Large intestine (tissue), 12 donors: ENCODE measurements around the gene CCL3. TPM values are rescaled to one million over a fixed set of nuclear protein-coding genes. Genes with fewer than 3 reads are reported as not detected.

Experiments
- DNase-seq, 2 donors: peaks; one replicate each; pipeline versions ENCODE4 v3.0.0 to v3.0.0-alpha.2; 2013
- H3K27ac ChIP-seq: one replicate; pipeline ENCODE4 v1.5.1; 2013; ENCODE audit warnings: low read length
- H3K27me3 ChIP-seq: 2 replicates; pipeline ENCODE4 v1.6.1; 2013; ENCODE audit warnings: low read length; ENCODE audit not compliant: control insufficient read depth, insufficient read depth
- H3K36me3 ChIP-seq: 2 replicates; pipeline ENCODE4 v1.6.1; 2013; ENCODE audit warnings: low read length; ENCODE audit not compliant: control insufficient read depth, insufficient read depth
- H3K4me1 ChIP-seq: one replicate; pipeline ENCODE4 v1.6.1; 2013; ENCODE audit warnings: low read length; ENCODE audit not compliant: control insufficient read depth, insufficient read depth
- H3K4me3 ChIP-seq: one replicate; pipeline ENCODE4 v1.5.1; 2013; ENCODE audit warnings: low read length
- H3K9me3 ChIP-seq: one replicate; pipeline ENCODE4 v1.6.1; 2013; ENCODE audit warnings: mild to moderate bottlenecking, low read depth, low read length, moderate library complexity; ENCODE audit not compliant: control insufficient read depth
- WGBS: methylation state at CpG from one replicate; pipeline ENCODE4 v1.1.5; 2013; ENCODE audit warnings: low lambda C conversion rate; ENCODE audit not compliant: insufficient coverage; 5-methylcytosine and 5-hydroxymethylcytosine counted together
- long read RNA-seq, 11 donors: transcript quantifications; one replicate each; lab custom pipeline, GENCODE V29; 2026
- polyA plus RNA-seq: library from polyadenylated mRNA; unstranded; fragments of 120-200 nt; gene quantifications from one replicate; pipeline ENCODE4 v1.2.1, GENCODE V29; 2013

CCL3 gene
- 11.7 TPM for polyA plus RNA-seq
- long read RNA-seq, donor 1, partial matches to known transcripts, result 0 of 1 reads
- long read RNA-seq, donor 1, other reads (novel, unspliced or antisense), result 0 of 1 reads
- long read RNA-seq, donor 2, partial matches to known transcripts, result 0 of 1 reads
- long read RNA-seq, donor 2, other reads (novel, unspliced or antisense), result 0 of 1 reads
- long read RNA-seq, donor 3, result 0 reads
- long read RNA-seq, donor 4, result 0 reads
- long read RNA-seq, donor 5, partial matches to known transcripts, result 0 of 4 reads
- long read RNA-seq, donor 5, other reads (novel, unspliced or antisense), result 0 of 4 reads
- long read RNA-seq, donor 6, transcript CCL3-204 (3 exons, 778 nt), result major isoform, 5 of 5 reads
- long read RNA-seq, donor 6, partial matches to known transcripts, result 0 of 5 reads
- long read RNA-seq, donor 6, other reads (novel, unspliced or antisense), result 0 of 5 reads
- long read RNA-seq, donor 7, partial matches to known transcripts, result 0 of 1 reads
- long read RNA-seq, donor 7, other reads (novel, unspliced or antisense), result 0 of 1 reads
- long read RNA-seq, donor 8, partial matches to known transcripts, result 0 of 2 reads
- long read RNA-seq, donor 8, other reads (novel, unspliced or antisense), result 0 of 2 reads
- long read RNA-seq, donor 9, partial matches to known transcripts, result 0 of 4 reads
- long read RNA-seq, donor 9, other reads (novel, unspliced or antisense), result 0 of 4 reads
- long read RNA-seq, donor 10, partial matches to known transcripts, result 0 of 4 reads
- long read RNA-seq, donor 10, other reads (novel, unspliced or antisense), result 0 of 4 reads
- long read RNA-seq, donor 11, result 0 reads

GRCh38 chr17:36089888-36090836 is at the start of gene CCL3:
TSS of gene CCL3 (minus strand) at chr17:36090143. CDS start at chr17:36090058, 85 bp downstream.
- Histone ChIP-seq H3K4me3 (no peak within 1 kb of the TSS), H3K27ac (no peak within 1 kb of the TSS), H3K36me3 (no peaks in the 10 kb centered on the region), H3K9me3 (no peaks in the 10 kb centered on the region), H3K27me3 (no peaks in the 10 kb centered on the region), H3K4me1 (peaks cover 2% of the 10 kb centered on the region)
- DNase-seq, result peak in 1 of 2 donors; percentile 12
- WGBS, result 20% methylated on average over 1 of the region's 9 CpGs

GRCh38 chr17:36136439-36136838 is 46.5 kb upstream of the CCL3 start:
- peak overlapping the region; percentile 30 for H3K27ac ChIP-seq
- H3K4me1 ChIP-seq, result peaks cover 31% of the 10 kb centered on the region
- no CpG with 5 or more reads among the region's 1 CpG for WGBS
- peak in 1 of 2 donors; percentile 20 for DNase-seq
- no peaks in the 10 kb centered on the region for H3K27me3 ChIP-seq
- H3K36me3 ChIP-seq, result no peaks in the 10 kb centered on the region
- no peak overlapping the region for H3K4me3 ChIP-seq
- H3K9me3 ChIP-seq, result no peaks in the 10 kb centered on the region

- no CpG with 5 or more reads among the region's 1 CpG for WGBS
- Histone ChIP-seq H3K4me3 (no peak overlapping the region), H3K36me3 (no peaks in the 10 kb centered on the region), H3K27ac (peak overlapping the region; percentile 30), H3K9me3 (no peaks in the 10 kb centered on the region), H3K4me1 (peaks cover 31% of the 10 kb centered on the region), H3K27me3 (no peaks in the 10 kb centered on the region)
- peak; percentile 70 to 86 for DNase-seq
Measured at GRCh38 chr17:36136036-36136435, 46.1 kb upstream of the CCL3 start.

- no peaks in the 10 kb centered on the region for H3K36me3 ChIP-seq
- peaks cover 31% of the 10 kb centered on the region for H3K4me1 ChIP-seq
- H3K4me3 ChIP-seq, result no peak overlapping the region
- no peaks in the 10 kb centered on the region for H3K9me3 ChIP-seq
- no peak overlapping the region for H3K27ac ChIP-seq
- no CpG with 5 or more reads among the region's 4 CpGs for WGBS
- DNase-seq, result no peak
- H3K27me3 ChIP-seq, result no peaks in the 10 kb centered on the region
Measured at GRCh38 chr17:36135465-36135864, 45.5 kb upstream of the CCL3 start.

- Histone ChIP-seq H3K27ac (peak overlapping the region; percentile 35), H3K36me3 (no peaks in the 10 kb centered on the region), H3K9me3 (no peaks in the 10 kb centered on the region), H3K4me3 (no peak overlapping the region), H3K4me1 (peaks cover 39% of the 10 kb centered on the region), H3K27me3 (no peaks in the 10 kb centered on the region)
- WGBS, result no CpG with 5 or more reads among the region's 4 CpGs
- DNase-seq, result peak; percentile 80 to 88
Measured at GRCh38 chr17:36133602-36134236, 43.8 kb upstream of the CCL3 start.

- peaks cover 39% of the 10 kb centered on the region for H3K4me1 ChIP-seq
- no peak overlapping the region for H3K4me3 ChIP-seq
- no peak overlapping the region for H3K27ac ChIP-seq
- no peaks in the 10 kb centered on the region for H3K9me3 ChIP-seq
- no peaks in the 10 kb centered on the region for H3K36me3 ChIP-seq
- WGBS, result no CpG with 5 or more reads among the region's 2 CpGs
- no peaks in the 10 kb centered on the region for H3K27me3 ChIP-seq
- no peak for DNase-seq
Measured at GRCh38 chr17:36132421-36132831, 42.5 kb upstream of the CCL3 start.

- Histone ChIP-seq H3K4me3 (no peak overlapping the region), H3K27ac (no peak overlapping the region), H3K4me1 (peaks cover 34% of the 10 kb centered on the region), H3K27me3 (no peaks in the 10 kb centered on the region), H3K36me3 (no peaks in the 10 kb centered on the region), H3K9me3 (no peaks in the 10 kb centered on the region)
- DNase-seq, result no peak
- no CpG with 5 or more reads among the region's 3 CpGs for WGBS
Measured at GRCh38 chr17:36131931-36132330, 42.0 kb upstream of the CCL3 start.

GRCh38 chr17:36131421-36131820 is 41.5 kb upstream of the CCL3 start:
- no peak for DNase-seq
- Histone ChIP-seq H3K27ac (no peak overlapping the region), H3K4me1 (peaks cover 29% of the 10 kb centered on the region), H3K36me3 (no peaks in the 10 kb centered on the region), H3K4me3 (no peak overlapping the region), H3K27me3 (no peaks in the 10 kb centered on the region), H3K9me3 (no peaks in the 10 kb centered on the region)
- 100% methylated on average over 1 of the region's 2 CpGs for WGBS

- no peak overlapping the region for H3K4me3 ChIP-seq
- no peak for DNase-seq
- H3K27ac ChIP-seq, result no peak overlapping the region
- H3K36me3 ChIP-seq, result no peaks in the 10 kb centered on the region
- H3K9me3 ChIP-seq, result peaks cover 6% of the 10 kb centered on the region
- 100% methylated on average over 2 of the region's 5 CpGs for WGBS
- peaks cover 19% of the 10 kb centered on the region for H3K4me1 ChIP-seq
- H3K27me3 ChIP-seq, result no peaks in the 10 kb centered on the region
Measured at GRCh38 chr17:36130346-36130745, 40.4 kb upstream of the CCL3 start.
